ENCODE data around the gene TRIM3. TPM values are rescaled to one million over a fixed set of nuclear protein-coding genes. Genes with fewer than 3 reads are reported as not detected.
A peak's percentile ranks its signal among the peaks of the same experiment; 100 is the strongest.

The TRIM3 gene
- polyA plus RNA-seq, 1 experiment: 10.4 TPM

- H3K36me3 ChIP-seq (ENCODE audit: control insufficient read depth, insufficient read depth, low read length): no peaks in the 10 kb centered on the region
- ChIA-PET CTCF (interaction anchor here (1.0 to 7.0 kb wide), 2 partner anchors 10 to 12 kb away, joined by 3 to 42 read pairs; no protein-coding TSS in a partner anchor), POLR2A (no interaction called here)
- H3K27me3 ChIP-seq (ENCODE audit: control insufficient read depth, insufficient read depth, low read length): no peaks in the 10 kb centered on the region
- DNase-seq (ENCODE audit: low read depth): no peak
- TF ChIP-seq CTCF (IDR thresholded peaks at IDR 0.05; ENCODE audit: insufficient read depth, low read depth, low read length): no peak
- no peak overlapping the region for H3K4me3 ChIP-seq (ENCODE audit: low read depth, low read length)
Observed at GRCh38 chr11:6431861-6432260, 41.9 kb downstream of the TRIM3 start.

GRCh38 chr11:6427516-6427915 lies 46.2 kb downstream of the TRIM3 start:
- ChIA-PET CTCF (interaction anchor here (1.1 to 2.6 kb wide), 5 partner anchors 10 to 49 kb away, joined by 3 to 11 read pairs (median 8); no protein-coding TSS in a partner anchor), POLR2A (no interaction called here)
- H3K4me3 ChIP-seq (ENCODE audit: low read depth, low read length): no peak overlapping the region
- TF ChIP-seq CTCF (IDR thresholded peaks at IDR 0.05; ENCODE audit: insufficient read depth, low read depth, low read length): no peak
- H3K27me3 ChIP-seq (ENCODE audit: control insufficient read depth, insufficient read depth, low read length): peaks cover 4% of the 10 kb centered on the region
- no peak for DNase-seq (ENCODE audit: low read depth)
- H3K36me3 ChIP-seq (ENCODE audit: control insufficient read depth, insufficient read depth, low read length): no peaks in the 10 kb centered on the region

GRCh38 chr11:6420677-6421076 lies 53.1 kb downstream of the TRIM3 start:
- ChIA-PET CTCF (interaction anchor here (0.6 to 4.2 kb wide), 6 partner anchors 9 to 42 kb away, joined by 3 to 16 read pairs (median 6); partner anchors contain the start of gene HPX), POLR2A (no interaction called here)
- TF ChIP-seq CTCF (IDR thresholded peaks at IDR 0.05; ENCODE audit: insufficient read depth, low read depth, low read length): no peak

GRCh38 chr11:6419009-6419631 lies 54.6 kb downstream of the TRIM3 start, which contains the start of gene APBB1:
APBB1 (minus strand) TSS chr11:6419094; CDS start chr11:6411347, 7,747 bp downstream.
- TF ChIP-seq CTCF (IDR thresholded peaks at IDR 0.05; ENCODE audit: insufficient read depth, low read depth, low read length): peak; percentile 19; the same call in 1 of the 2 replicates
- H3K27me3 ChIP-seq (ENCODE audit: control insufficient read depth, insufficient read depth, low read length): peaks cover 4% of the 10 kb centered on the region
- POLR2A ChIA-PET: no interaction called here
- DNase-seq (ENCODE audit: low read depth): no peak
- CTCF ChIA-PET: interaction anchor here (0.8 to 2.8 kb wide), 7 partner anchors 11 to 40 kb away, joined by 3 to 14 read pairs (median 4); no protein-coding TSS in a partner anchor
- H3K36me3 ChIP-seq (ENCODE audit: control insufficient read depth, insufficient read depth, low read length): 0 out of 2 replicates have a peak, but pooled peaks cover 1% of the 10 kb centered on the region
- H3K4me3 ChIP-seq (ENCODE audit: low read depth, low read length): peak within 1 kb of the TSS; percentile 87

More at GRCh38 chr11:6420677-6421076, 53.1 kb downstream of the TRIM3 start:
- no peak for DNase-seq (ENCODE audit: low read depth)
- Histone ChIP-seq H3K4me3 (ENCODE audit: low read depth, low read length) (no peak overlapping the region), H3K27me3 (ENCODE audit: control insufficient read depth, insufficient read depth, low read length) (peaks cover 4% of the 10 kb centered on the region), H3K36me3 (ENCODE audit: control insufficient read depth, insufficient read depth, low read length) (no peaks in the 10 kb centered on the region)

- H3K27me3 ChIP-seq (ENCODE audit: control insufficient read depth, insufficient read depth, low read length): peaks cover 4% of the 10 kb centered on the region
- peak overlapping the region; percentile 87 for H3K4me3 ChIP-seq (ENCODE audit: low read depth, low read length)
- ChIA-PET CTCF (interaction anchor here (0.6 to 2.8 kb wide), 7 partner anchors 9 to 172 kb away, joined by 3 to 14 read pairs (median 3); no protein-coding TSS in a partner anchor), POLR2A (no interaction called here)
- no peak for DNase-seq (ENCODE audit: low read depth)
- H3K36me3 ChIP-seq (ENCODE audit: control insufficient read depth, insufficient read depth, low read length): 0 out of 2 replicates have a peak, but pooled peaks cover 1% of the 10 kb centered on the region
- no peak for TF ChIP-seq CTCF (IDR thresholded peaks at IDR 0.05; ENCODE audit: insufficient read depth, low read depth, low read length)
Observed at GRCh38 chr11:6418557-6419008, 55.2 kb downstream of the TRIM3 start.
